Activated CD4-positive, alpha-beta T cell treated with anti-CD3 and anti-CD28 coated beads for 48 hours (primary cell): ENCODE data around the gene MTG2.
"Not testable (repeated sequence)": the region's sequence is repeated elsewhere in the genome, so short reads cannot be mapped to it uniquely, and the experiment has no call there.

Experiments used
- DNase-seq: peaks from one replicate; pipeline ENCODE4 v3.0.0-alpha.2; 2020

MTG2 gene

GRCh38 chr20:62146019-62146755 is 36.6 kb upstream of the MTG2 start:
- no peak for DNase-seq

DNA sequence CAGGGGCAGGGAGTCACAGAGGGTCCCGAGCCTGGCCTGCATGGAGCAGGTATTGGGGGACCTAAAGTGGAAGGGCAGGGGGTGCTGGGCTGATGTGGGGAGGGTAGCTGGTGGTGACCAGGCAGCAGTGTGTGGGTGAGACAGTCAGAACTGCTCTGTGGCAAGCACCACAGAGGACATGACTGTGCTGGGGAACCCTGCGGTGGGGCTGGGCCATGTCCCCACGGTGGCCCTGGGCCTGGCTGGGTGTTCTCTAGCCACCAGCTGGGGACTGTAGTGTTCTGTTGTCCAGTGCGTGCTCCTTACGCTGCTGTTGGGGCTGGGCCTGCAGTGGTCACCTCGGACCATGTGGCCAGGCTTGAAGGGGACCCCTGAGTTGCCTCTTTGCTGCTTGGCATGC is 35.7 kb upstream of the MTG2 start:
- no peak for DNase-seq

DNA sequence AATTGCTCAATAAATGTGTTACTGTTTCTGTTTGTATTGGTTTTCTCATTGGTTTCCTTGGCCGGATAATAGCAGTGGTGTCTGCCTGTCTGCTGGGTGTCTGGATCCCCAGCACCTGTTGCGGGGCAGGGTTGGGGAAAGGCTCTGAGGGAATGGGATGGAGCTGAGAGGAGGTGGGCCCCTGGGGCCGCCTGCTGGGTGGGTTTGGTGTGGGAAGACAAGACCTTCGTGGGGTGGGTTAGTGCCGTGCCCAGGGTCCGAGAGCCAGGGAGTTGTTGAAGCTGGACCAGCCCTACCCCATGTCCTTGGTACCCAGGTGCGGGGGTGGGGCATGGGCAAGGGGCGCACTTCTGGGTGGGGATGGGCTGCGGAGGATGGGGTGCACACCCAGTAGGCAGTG is 35.3 kb upstream of the MTG2 start:
- DNase-seq: no peak

GRCh38 chr20:62148383-62148782 is 34.4 kb upstream of the MTG2 start:
- not testable (repeated sequence) for DNase-seq

GRCh38 chr20:62148908-62149314 is 33.9 kb upstream of the MTG2 start:
- no peak for DNase-seq

DNA sequence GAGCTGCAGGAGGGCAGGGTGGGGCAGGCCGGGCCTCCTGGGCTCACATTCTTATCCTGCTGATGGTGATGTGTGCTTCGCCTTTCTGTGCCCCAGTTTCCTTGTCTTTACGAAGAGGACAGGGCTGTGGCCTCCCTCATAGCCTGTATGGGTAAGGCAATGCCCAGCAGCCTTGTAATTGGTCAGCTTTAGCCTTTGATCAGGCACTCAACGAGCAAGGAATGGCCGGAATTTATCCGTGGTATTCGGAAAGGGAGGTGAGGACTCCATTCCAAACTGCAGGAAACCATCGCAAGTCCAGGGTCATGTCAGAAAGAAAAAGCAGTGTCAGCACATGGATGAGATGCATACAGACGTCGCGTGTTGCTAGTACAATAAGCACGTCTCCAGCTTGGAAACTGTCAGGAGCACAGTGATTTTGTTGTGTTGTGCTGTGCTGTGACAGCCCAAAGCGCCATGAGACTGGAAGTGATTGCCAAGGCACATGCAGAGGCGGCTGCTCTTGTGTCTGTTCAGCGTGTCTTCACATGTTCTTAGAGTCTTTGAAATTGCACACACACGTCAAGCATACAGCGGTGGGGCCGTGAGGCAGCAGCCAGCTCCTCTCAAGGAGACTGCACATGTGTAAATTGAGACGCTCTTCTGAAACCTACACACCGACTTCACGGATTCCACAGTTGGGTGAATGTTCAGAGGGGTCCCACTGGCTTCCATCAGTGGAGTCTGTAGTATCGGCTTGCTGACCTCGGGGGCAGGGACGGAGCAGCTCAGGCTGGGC is 33.1 kb upstream of the MTG2 start:
- DNase-seq: no peak

- no peak for DNase-seq
Measured at GRCh38 chr20:62150310-62150575, 32.6 kb upstream of the MTG2 start.

- DNase-seq: no peak
Measured at GRCh38 chr20:62151225-62151624, 31.6 kb upstream of the MTG2 start.

DNA sequence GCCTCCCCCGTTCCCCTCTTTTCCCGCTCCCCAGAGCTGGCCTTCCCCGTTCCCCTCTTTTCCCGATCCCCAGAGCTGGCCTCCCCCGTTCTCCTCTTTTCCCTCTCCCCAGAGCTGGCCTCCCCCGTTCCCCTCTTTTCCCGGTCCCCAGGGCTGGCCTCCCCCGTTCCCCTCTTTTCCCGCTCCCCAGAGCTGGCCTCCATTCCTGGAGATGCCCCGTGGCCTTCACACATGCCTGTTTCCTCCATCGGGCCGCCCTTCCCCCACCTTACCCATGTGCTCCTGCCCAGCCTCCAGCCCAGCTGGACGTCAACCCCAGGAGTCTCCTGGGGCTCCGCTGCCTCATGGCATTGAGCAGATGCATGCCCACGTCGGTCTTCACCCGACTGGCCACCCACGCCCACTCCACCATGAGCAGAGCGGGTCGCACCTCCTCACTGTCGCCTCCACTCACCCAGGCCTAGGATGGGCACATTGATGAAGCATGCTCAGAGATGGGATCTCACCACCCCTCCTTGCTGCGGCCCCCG is 30.9 kb upstream of the MTG2 start:
- DNase-seq: no peak

GRCh38 chr20:62155428-62156253 is 27.2 kb upstream of the MTG2 start:
- no peak for DNase-seq

DNA sequence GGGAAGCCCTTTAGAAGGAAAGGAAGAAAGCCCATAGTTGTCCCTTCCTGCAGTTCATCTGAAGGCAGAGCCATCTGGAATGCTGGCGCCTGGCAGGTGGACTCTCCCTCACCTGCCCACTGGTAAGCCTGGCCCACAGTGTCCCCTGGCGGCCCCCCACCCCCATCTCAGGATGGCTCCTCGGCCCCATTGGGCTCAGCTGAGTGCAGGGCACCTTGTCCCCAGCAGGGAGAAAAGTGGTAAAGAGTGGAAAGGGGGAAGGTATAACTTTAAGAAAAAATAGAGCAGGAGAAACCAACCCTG is 26.6 kb upstream of the MTG2 start:
- no peak for DNase-seq

DNA sequence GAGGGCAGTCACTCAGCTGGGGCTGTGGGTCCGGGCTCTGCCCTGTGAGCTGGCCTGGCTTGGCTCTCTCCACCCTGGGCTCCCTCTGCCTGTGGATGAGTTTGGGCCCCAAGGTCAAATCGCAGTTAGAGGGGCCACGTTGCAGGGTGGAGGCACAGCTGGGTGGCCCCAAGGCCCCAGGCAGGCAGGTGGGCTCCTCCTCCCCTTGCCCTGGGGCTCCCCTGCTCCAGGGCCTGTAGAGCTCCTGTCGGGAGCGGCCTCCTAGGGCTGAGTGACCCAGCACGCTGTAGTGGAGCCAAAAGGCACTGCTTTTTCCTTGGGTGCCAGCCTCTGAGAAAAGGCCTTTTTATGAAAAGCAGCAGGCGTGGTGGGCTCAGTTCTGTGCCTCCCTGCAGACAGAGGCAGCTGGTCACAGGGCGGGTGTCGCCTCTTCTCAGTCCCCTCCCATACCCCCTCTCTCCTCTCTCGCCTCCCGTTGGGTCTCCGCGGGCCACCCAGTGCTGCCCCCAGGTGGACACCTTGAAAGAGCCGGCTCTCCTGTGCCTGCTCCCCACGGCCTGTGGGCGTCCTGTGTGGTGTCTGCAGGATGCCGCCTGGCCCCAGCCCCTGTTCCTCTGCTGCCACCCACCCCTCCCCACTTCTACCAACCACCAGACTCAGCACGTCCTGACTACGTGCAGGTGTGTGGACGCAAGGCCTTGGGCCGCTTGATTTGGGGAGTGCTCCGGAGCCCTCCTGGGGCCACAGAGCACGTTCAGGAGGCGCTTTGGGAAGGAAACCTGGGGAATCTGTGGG is 26.0 kb upstream of the MTG2 start:
- DNase-seq: peak; percentile 85

GRCh38 chr20:62157387-62158087 is 25.3 kb upstream of the MTG2 start:
- no peak for DNase-seq

DNA sequence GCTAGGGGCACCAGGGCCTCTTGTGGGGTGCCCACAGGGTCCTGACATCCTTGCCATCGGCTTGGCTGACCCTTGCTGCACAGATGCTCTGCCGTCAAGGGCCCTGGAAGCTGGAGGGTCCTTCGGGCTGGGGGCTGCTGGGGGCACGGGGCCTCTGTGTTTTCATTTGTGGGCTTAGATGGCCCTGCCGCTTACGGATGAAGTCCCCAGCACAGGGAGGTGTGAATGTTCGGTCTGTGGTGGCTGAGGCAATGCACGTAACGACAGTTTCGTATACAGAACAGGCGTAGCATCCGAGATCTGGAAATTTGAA is 24.8 kb upstream of the MTG2 start:
- DNase-seq: no peak

- DNase-seq: no peak
Measured at GRCh38 chr20:62158541-62158940, 24.3 kb upstream of the MTG2 start.

DNA sequence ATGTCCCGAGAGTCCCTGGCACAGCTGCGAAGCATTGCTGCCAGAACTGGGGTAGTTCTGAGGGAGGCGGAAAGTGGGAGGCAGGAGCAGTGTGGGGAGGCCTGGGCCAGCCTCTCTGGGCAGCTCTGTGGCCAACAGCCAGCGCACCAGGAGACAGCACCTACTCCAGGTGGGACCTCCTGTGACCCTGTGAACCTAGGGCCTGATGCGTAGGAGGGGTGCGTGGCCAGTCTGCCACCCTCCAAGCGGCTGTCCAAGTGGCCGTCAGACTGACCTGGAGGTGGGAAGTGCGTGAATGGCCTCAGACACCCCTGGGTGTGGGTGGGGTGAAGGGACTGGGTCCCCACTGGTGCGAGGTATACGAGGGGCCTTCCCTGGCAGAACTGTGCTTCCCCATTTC is 23.8 kb upstream of the MTG2 start:
- DNase-seq: no peak

DNA sequence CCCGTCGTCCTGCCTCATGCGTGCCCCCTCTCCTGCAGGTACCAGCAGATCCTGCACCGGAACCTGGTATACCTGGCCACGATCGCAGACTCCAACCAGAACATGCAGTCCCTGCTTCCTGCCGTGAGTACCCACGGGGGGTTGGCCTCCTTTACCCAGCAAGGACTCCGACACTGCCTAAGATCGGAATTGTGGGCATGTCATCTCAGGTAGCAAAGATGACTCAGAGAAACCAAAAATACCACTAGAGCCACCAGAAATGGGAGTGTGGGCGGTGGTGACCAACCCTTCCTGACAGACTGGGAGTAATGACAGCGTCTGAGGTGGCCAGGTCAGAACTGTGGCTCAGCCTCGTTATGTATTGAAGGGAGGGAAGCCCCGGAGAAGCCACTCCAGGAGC is 23.0 kb upstream of the MTG2 start:
- peak; percentile 84 for DNase-seq

- DNase-seq: no peak
Measured at GRCh38 chr20:62160253-62160652, 22.6 kb upstream of the MTG2 start.

DNA sequence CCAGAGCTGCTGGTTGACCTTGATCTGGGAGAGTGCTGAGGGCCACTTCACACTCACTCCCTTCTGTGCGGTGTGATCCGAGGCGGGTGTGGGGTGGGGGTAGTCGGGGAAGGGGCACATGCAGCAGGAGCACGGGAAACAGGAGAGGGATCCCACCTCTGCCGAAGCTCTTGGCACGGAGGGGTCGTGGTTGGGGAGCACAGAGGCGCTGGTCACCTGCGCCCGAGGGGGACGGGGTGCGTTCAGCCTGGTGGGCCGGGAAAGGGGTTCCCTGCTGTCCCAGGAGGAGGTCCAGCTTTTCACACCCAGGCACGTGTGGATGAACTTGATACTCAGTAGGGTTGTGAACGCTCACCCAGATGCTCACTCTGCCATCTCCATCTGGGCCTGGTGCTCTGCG is 22.0 kb upstream of the MTG2 start:
- DNase-seq: no peak

GRCh38 chr20:62161347-62161746 is 21.5 kb upstream of the MTG2 start:
- DNase-seq: no peak

GRCh38 chr20:62162765-62163484 is 19.9 kb upstream of the MTG2 start:
- DNase-seq: no peak

DNA sequence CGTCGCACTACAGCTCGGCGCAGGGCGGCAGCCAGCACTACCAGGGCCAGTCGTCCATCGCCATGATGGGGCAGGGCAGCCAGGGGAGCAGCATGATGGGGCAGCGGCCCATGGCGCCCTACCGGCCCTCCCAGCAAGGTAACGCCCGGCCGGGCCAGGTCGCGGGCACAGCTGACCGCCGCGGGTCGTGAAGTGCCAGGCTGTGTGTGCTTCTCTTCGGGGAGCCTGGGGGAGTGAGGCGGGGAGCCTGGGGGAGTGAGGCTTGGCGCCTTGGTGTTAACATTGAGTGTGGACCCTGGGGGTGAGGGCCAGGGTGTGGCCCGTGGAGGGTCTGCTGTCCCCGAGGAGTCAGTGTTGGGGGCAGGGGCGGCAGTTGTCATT is 19.4 kb upstream of the MTG2 start:
- no peak for DNase-seq
